HG03378 (cell line): Measurements from ENCODE around the gene FAM174A.
A peak's percentile ranks its signal among the peaks of the same experiment; 100 is the strongest.
"Not testable (repeated sequence)": the region's sequence is repeated elsewhere in the genome, so short reads cannot be mapped to it uniquely, and the experiment has no call there.

Experiments
- ATAC-seq: cut with Tn5 transposase; IDR thresholded peaks from one replicate; pipeline ENCODE4 v1.9.1; 2021; ENCODE audit warnings: mild to moderate bottlenecking, moderate library complexity; ENCODE audit not compliant: unreplicated experiment

The FAM174A gene

GRCh38 chr5:100575815-100576214 is 40.6 kb downstream of the FAM174A start:
- no peak for ATAC-seq

DNA sequence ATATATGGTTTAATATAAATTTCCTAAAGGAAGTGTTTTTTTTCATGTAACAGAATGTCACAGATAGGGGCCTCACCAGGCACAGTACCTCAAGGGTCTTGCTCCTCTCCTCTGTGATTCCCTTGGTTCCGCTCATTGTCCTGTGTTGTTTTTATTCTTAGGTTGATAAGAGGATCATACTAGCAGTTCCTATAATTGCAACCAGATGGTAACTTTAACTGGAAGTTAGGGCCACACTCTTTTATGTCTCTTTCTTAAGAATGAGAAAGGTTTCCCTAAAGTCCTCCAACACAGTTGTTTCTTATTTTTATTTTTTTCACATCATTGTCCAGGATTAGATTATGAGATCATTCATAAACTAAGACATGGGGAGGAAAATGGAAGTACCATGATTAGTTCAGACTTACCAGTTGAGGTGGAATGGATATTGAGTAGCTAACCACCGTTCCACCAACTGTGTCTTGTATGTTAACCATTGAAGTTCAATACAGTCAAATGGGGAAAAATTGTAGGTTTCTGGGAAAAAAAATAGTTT is 41.1 kb downstream of the FAM174A start:
- no peak for ATAC-seq

DNA sequence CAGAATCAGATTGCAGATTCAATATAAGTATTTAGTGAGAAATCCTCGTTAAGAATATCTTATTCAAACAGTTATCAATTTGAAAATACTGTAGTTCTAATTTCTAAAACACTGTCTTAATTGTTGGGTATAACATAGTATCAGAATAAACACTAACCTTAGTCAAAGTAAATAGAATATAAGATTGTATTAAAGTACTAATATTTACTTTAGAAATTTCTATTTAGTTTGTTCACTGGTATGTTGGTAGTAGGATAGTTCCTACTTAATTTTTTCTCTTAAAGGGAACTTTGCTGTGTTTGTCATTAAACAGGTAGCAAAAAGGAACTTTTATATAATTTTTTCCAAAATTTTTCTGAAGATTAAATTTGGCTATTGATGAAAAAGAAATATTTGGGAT is 42.3 kb downstream of the FAM174A start:
- no peak for ATAC-seq

GRCh38 chr5:100584069-100584468 is 48.9 kb downstream of the FAM174A start:
- ATAC-seq = peak; percentile 89

GRCh38 chr5:100584889-100585288 is 49.7 kb downstream of the FAM174A start:
- no peak for ATAC-seq

GRCh38 chr5:100590867-100591266 is 55.7 kb downstream of the FAM174A start:
- no peak for ATAC-seq

DNA sequence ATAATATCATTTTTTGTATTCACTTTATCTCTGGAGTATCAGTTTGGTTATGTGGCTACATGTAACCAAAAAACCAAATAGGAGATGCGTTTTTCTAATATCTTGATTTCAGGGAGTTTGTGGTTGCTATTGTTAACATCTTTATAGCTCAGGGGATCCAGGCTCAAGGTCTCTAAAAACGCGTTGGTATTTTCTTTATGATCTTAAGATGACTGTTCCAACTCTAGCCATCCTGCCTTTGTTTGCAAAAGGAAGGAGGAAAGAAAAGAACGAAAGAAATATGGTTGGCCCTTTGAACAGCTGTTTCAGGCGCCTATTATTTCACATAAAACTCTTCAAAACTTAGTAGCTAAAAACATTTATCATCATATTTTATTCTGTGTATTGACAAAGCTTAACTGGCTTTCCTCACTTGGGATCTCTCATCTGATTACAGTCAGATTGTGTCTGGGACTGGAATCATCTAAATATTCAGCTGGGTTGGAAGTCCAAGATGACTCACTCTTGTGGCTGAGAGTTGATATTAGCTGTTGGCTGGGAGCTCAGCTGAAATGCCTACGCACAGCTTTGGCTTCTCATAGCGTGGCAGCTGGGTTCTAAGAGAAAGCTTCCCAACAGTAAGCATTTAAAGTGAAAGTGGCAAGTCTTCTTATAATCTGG is 60.1 kb downstream of the FAM174A start:
- no peak for ATAC-seq

DNA sequence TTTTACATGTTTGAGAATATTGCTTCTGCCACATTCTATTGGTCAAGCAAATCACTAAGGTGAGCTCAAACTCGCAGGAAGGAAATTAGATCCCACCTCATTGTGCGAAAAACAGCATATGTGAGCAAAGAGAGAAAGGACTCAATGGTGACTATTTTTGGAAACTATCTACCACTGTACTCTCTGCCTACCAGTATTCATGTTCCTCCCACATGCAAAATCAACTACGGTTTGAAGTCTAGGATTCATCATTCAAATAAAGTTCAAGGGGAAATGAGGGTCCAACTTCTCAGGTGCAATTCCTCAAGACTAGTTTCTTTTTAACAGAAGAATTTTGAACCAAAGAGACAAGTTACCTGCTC is 60.6 kb downstream of the FAM174A start:
- no peak for ATAC-seq

- ATAC-seq = no peak
Observed at GRCh38 chr5:100598446-100598845, 63.3 kb downstream of the FAM174A start.

- no peak for ATAC-seq
Observed at GRCh38 chr5:100600298-100600994, 65.3 kb downstream of the FAM174A start.

- no peak for ATAC-seq
Observed at GRCh38 chr5:100603141-100603540, 68.0 kb downstream of the FAM174A start.

- not testable (repeated sequence) for ATAC-seq
Observed at GRCh38 chr5:100604021-100604420, 68.8 kb downstream of the FAM174A start.

- ATAC-seq = no peak
Observed at GRCh38 chr5:100609594-100609993, 74.4 kb downstream of the FAM174A start.

DNA sequence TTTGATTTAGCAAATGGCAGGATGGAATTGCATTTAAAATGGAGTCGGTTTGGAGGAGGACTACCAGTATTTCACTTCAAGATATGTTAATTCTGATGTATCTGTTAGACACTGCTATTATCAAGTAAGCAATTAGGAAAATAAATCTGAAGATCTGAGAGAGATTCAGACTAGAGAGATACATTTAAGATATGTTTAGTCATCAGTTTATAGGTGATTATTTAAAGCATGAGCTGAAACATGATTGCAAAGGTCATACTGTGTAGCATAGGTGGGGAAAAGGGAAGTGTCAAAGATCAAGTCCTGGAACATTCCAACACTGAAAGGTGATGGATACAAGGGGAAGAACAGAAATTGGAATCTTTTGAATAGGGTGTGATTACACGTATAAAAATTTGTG is 79.1 kb downstream of the FAM174A start:
- ATAC-seq = no peak

DNA sequence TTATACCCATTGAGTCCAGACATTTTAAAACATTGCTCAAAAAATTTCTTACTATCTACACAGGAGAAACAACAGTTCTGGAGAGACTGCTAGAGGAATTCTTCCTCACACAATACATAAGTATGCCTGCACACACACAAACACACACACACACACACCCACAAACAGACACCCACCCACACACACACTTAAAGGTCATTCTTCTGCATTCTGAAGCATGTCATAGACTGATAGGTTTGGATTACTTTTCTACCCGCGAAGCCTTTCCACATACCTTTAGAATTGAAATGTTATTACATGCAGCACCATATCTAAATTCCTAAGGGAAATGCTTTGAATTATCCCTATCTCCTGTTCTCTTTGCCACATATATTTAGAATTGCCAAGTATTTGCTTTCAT is 80.2 kb downstream of the FAM174A start:
- no peak for ATAC-seq

DNA sequence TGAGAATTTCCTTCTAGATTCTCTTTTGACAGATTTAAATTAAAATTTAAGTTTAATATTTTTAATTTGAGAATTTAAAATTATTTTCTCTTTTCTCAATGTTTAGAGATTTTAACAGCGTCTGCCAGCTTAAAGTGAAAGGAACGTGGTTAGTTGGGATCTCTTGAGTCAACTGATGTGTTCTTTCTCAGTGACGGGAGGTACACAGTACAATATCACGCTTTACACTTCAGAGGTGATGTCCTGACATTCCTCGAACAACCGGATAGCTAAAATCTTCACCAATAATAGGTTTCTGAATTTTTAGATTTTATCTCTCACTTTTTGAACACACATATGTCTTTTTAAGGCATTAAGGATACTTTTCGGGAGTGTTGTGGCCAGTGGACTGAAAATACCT is 81.1 kb downstream of the FAM174A start:
- ATAC-seq = no peak

DNA sequence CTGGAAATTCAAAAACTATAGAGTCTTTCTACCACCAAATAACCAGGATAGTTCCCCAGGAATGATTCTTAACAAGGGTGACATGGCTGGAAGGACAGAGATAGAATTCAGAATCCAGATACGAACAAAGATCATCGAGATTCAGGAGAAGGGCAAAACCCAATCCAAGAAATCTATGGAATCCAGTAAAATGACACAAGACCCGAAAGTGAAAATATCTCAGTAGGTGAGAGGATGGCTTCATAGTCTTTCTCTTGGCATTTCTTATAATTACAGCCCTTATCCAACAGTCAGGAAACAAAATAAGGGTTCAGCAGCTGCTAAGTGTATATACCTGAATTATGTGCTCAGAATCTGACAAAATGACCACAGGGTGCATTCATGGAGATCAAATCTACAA is 81.8 kb downstream of the FAM174A start:
- ATAC-seq = no peak

DNA sequence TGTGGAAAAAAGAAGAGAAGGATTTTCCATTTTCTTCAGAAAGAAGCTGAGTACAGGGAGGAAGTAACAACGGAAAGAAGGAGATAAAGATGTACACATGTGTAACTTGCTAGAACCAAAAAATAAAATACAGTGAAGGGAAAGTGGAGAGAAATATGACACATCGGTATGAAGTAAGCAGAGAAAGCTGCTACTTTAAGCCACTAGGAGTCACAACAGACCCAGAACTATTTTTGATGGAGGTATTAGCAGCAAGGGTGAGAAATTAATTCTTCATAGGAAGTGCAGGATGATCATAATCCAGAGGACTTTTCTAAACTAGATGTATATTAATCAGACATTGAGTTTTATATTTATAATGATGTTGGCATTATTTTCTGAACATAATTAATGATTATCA is 88.5 kb downstream of the FAM174A start:
- ATAC-seq = peak; percentile 93

DNA sequence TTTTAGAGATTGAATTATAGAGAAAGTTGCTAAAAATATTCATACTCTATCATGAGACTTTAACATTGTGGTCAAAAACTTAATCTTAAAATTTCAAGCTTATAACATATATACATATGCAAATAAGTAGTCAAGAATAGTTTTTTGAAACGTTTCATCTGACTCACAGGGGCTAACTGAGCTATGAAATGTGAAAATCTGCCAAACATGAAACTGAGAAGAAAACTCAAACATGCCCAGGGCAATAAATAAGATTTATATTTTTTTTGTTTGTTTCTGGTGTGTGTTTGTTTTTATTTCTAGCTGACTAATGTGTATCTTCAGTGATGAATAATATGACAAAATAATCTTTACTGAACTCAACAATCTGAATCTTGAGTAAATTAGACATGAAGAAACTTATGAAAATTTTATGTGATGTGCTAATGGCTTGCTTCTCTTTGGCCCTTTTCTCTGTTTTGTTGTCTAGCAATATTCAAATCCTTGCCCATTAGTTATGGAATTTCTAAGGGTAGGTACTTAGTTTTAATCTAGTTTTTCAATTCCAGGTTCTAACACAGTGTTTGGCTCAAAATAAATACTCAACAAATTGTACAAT is 99.9 kb downstream of the FAM174A start:
- ATAC-seq = peak; percentile 77
